Colonic mucosa (tissue), 4 donors: ENCODE measurements around the gene PRPF40B. TPM values are rescaled to one million over a fixed set of nuclear protein-coding genes. Genes with fewer than 3 reads are reported as not detected.

Experiments
- DNase-seq: peaks from one replicate; pipeline ENCODE4 v3.0.0-alpha.2; 2020
- H3K27ac ChIP-seq: fragments of 200-600 bp; one replicate; pipeline ENCODE4 v1.8.0; 2021
- H3K27me3 ChIP-seq: fragments of 200-600 bp; one replicate; pipeline ENCODE4 v1.8.0; 2021
- H3K36me3 ChIP-seq: fragments of 200-600 bp; one replicate; pipeline ENCODE4 v1.8.0; 2021
- H3K4me1 ChIP-seq: fragments of 200-600 bp; one replicate; pipeline ENCODE4 v1.8.0; 2021; ENCODE audit warnings: mild to moderate bottlenecking
- H3K4me3 ChIP-seq: fragments of 200-600 bp; one replicate; pipeline ENCODE4 v1.8.0; 2021
- H3K9ac ChIP-seq, 2 donors: one replicate each; pipeline ENCODE4 v1.7.0; 2013; ENCODE audit warnings: control low read depth in 2 of 2, low read depth in 2 of 2, low read length in 2 of 2
- H3K9me3 ChIP-seq: fragments of 200-600 bp; one replicate; pipeline ENCODE4 v1.8.0; 2021
- intact Hi-C: fragments of 100-400 bp; cut with DNase I; formaldehyde crosslinking; loops from one replicate; pipeline ENCODE4 v1.14.1; 2022
- total RNA-seq, 2 donors: library from RNA; stranded (reverse); fragmentation: NEBNext Ultra II Directional in 1 of 2; extraction: Animal tissue kit (Norgen Biotek cat#: 25700) in 1 of 2; gene quantifications; one replicate each; pipeline ENCODE4 v1.2.1, GENCODE V29; 2021
- TF ChIP-seq, protein P1 (sequence below): fragments of 200-600 bp; IDR thresholded peaks from one replicate; pipeline ENCODE4 v1.8.0; 2022; ENCODE audit warnings: antibody characterized with exemption, mild to moderate bottlenecking
- donor health status: healthy.
- donor health status: DM: no; HTN: no; CAD: no.
- donor health status: DM: no; HTN: no; CAD: no.

The PRPF40B gene
- total RNA-seq, 2 donors from 2014 or later = 8.5 to 14.1 TPM

DNA sequence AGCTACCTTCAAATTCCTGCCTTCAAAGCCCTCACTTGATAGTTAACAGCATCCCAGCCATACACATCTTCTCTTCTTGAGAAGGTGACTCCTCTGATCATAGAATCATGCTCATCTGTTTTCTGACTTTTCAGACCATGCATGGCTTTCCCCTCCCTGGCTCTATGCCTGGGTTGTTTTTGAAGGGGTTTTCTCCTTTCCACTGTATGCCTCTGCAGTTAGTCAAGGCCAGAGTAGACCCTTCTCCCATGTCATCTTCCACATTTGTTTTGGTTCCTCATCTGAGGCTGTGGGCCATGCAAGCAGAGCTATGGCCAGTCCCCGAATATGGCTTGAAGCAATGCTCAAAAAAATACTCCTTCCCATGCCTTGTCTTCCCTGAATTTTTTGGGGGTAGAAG is 41.2 kb upstream of the PRPF40B start:
- Histone ChIP-seq H3K4me1 (no peaks in the 10 kb centered on the region), H3K9me3 (no peaks in the 10 kb centered on the region), H3K27ac (no peak overlapping the region), H3K27me3 (no peaks in the 10 kb centered on the region), H3K4me3 (no peak overlapping the region), H3K36me3 (no peaks in the 10 kb centered on the region), H3K9ac (no peak overlapping the region)
- DNase-seq = no peak
- intact Hi-C loops = loop anchor here (10.0 kb wide), 1 partner anchor 227 kb away; no protein-coding TSS in a partner anchor
- TF ChIP-seq, protein P1, sequence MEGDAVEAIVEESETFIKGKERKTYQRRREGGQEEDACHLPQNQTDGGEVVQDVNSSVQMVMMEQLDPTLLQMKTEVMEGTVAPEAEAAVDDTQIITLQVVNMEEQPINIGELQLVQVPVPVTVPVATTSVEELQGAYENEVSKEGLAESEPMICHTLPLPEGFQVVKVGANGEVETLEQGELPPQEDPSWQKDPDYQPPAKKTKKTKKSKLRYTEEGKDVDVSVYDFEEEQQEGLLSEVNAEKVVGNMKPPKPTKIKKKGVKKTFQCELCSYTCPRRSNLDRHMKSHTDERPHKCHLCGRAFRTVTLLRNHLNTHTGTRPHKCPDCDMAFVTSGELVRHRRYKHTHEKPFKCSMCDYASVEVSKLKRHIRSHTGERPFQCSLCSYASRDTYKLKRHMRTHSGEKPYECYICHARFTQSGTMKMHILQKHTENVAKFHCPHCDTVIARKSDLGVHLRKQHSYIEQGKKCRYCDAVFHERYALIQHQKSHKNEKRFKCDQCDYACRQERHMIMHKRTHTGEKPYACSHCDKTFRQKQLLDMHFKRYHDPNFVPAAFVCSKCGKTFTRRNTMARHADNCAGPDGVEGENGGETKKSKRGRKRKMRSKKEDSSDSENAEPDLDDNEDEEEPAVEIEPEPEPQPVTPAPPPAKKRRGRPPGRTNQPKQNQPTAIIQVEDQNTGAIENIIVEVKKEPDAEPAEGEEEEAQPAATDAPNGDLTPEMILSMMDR = no peak

DNA sequence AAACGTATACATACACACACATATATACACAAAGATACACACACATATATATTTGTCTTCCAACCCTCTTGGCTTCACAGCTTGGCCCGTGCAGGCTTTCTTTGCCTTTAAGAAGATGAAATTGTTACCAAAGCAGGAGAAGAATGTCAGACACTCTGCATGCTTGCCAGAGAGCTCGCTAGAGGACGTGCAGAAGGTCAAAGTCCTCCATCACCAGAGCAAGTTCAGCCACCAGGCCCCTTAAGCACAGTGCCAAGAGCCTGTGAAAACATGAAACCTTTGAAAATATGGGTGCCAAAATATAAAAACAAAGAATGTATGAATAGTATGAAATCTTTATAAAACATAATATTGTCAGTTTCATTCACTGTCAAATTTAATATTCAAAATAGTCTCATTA is 40.5 kb upstream of the PRPF40B start:
- H3K27me3 ChIP-seq = no peaks in the 10 kb centered on the region
- H3K9me3 ChIP-seq = no peaks in the 10 kb centered on the region
- H3K4me3 ChIP-seq = no peak overlapping the region
- TF ChIP-seq, protein P1 = no peak
- H3K4me1 ChIP-seq = no peaks in the 10 kb centered on the region
- intact Hi-C loops = loop anchor here (10.0 kb wide), 1 partner anchor 228 kb away; no protein-coding TSS in a partner anchor
- DNase-seq = no peak
- no peaks in the 10 kb centered on the region for H3K36me3 ChIP-seq
- no peak overlapping the region for H3K9ac ChIP-seq
- no peak overlapping the region for H3K27ac ChIP-seq

GRCh38 chr12:49583366-49584094 is 39.8 kb upstream of the PRPF40B start:
- Histone ChIP-seq H3K27me3 (no peaks in the 10 kb centered on the region), H3K4me3 (no peak overlapping the region), H3K4me1 (no peaks in the 10 kb centered on the region), H3K9me3 (no peaks in the 10 kb centered on the region), H3K36me3 (no peaks in the 10 kb centered on the region), H3K9ac (no peak overlapping the region), H3K27ac (no peak overlapping the region)
- TF ChIP-seq, protein P1 = no peak
- intact Hi-C loops = loop anchor here (10.0 kb wide), 1 partner anchor 229 kb away; no protein-coding TSS in a partner anchor
- DNase-seq = no peak

- H3K36me3 ChIP-seq = no peaks in the 10 kb centered on the region
- no peak overlapping the region for H3K4me3 ChIP-seq
- intact Hi-C loops = loop anchor here (10.0 kb wide), 1 partner anchor 230 kb away; no protein-coding TSS in a partner anchor
- H3K27ac ChIP-seq = no peak overlapping the region
- TF ChIP-seq, protein P1 = no peak
- no peak for DNase-seq
- no peaks in the 10 kb centered on the region for H3K27me3 ChIP-seq
- H3K4me1 ChIP-seq = no peaks in the 10 kb centered on the region
- no peak overlapping the region for H3K9ac ChIP-seq
- H3K9me3 ChIP-seq = no peaks in the 10 kb centered on the region
These were observed 38.8 kb upstream of the PRPF40B start for GRCh38 chr12:49584591-49584990.

- Histone ChIP-seq H3K27ac (no peak overlapping the region), H3K9me3 (no peaks in the 10 kb centered on the region), H3K4me1 (no peaks in the 10 kb centered on the region), H3K9ac (no peak overlapping the region), H3K27me3 (no peaks in the 10 kb centered on the region), H3K36me3 (no peaks in the 10 kb centered on the region), H3K4me3 (no peak overlapping the region)
- intact Hi-C loops = loop anchor here (10.0 kb wide), 1 partner anchor 231 kb away; no protein-coding TSS in a partner anchor
- DNase-seq = no peak
- TF ChIP-seq, protein P1 = no peak
These were observed 37.6 kb upstream of the PRPF40B start for GRCh38 chr12:49585477-49586459.
